Measurements from ENCODE around the gene ZIM2. TPM values are rescaled to one million over a fixed set of nuclear protein-coding genes. Genes with fewer than 3 reads are reported as not detected.
A peak's percentile ranks its signal among the peaks of the same experiment; 100 is the strongest.

Gene ZIM2
- total and polyA plus RNA-seq, 5 donors = 0.05 to 0.25 (median 0.17) TPM; not detected in 2

GRCh38 chr19:56806639-56807038 is 33.9 kb downstream of the ZIM2 start:
- ATAC-seq = no peak
- no peak overlapping the region for H3K4me3 ChIP-seq (ENCODE audit: low read length)
- H3K4me1 ChIP-seq (ENCODE audit: control insufficient read depth, insufficient read depth, low read length) = no peaks in the 10 kb centered on the region
- no peak for DNase-seq
- H3K27ac ChIP-seq (ENCODE audit: low read length) = no peak overlapping the region
- intact Hi-C loops (cut with DNase I) = no loop called here
- H3K9me3 ChIP-seq (ENCODE audit: control insufficient read depth, low read length) = no peaks in the 10 kb centered on the region
- H3K27me3 ChIP-seq (ENCODE audit: control insufficient read depth, insufficient read depth) = no peaks in the 10 kb centered on the region

- DNase-seq (no peak), ATAC-seq (no peak)
- H3K27ac ChIP-seq (ENCODE audit: low read length) = no peak overlapping the region
- 66% methylated on average over 4 of the region's 4 CpGs for WGBS
- intact Hi-C loops (cut with DNase I) = no loop called here
- no peaks in the 10 kb centered on the region for H3K4me1 ChIP-seq (ENCODE audit: control insufficient read depth, insufficient read depth, low read length)
- no peak overlapping the region for H3K4me3 ChIP-seq (ENCODE audit: low read length)
- no peaks in the 10 kb centered on the region for H3K27me3 ChIP-seq (ENCODE audit: control insufficient read depth, insufficient read depth)
- H3K9me3 ChIP-seq (ENCODE audit: control insufficient read depth, low read length) = no peaks in the 10 kb centered on the region
Measured at GRCh38 chr19:56778351-56778750, 62.2 kb downstream of the ZIM2 start.

DNA sequence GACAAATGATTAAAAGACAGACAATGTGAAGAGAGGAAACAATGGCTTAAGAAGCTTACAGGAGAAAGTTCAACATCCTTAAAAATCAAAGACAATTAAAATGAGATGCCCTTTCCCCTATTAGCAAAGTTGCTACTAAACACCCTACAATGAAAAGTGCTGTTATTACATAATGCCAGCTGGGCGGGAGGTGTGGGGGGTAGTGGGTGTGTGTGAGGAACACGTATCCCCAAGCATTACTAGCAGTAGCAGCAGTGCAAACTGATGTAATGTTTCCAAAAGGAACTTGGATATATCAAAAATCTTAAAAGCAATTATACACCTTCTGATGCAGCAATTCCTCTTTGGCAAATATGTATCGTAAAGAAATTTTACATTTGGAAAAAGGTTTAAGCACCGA is 70.9 kb downstream of the ZIM2 start:
- Histone ChIP-seq H3K4me1 (ENCODE audit: control insufficient read depth, insufficient read depth, low read length) (no peaks in the 10 kb centered on the region), H3K27ac (ENCODE audit: low read length) (no peak overlapping the region), H3K9me3 (ENCODE audit: control insufficient read depth, low read length) (no peaks in the 10 kb centered on the region), H3K27me3 (ENCODE audit: control insufficient read depth, insufficient read depth) (no peaks in the 10 kb centered on the region), H3K4me3 (ENCODE audit: low read length) (no peak overlapping the region)
- WGBS = 90% methylated on average over 4 of the region's 4 CpGs
- intact Hi-C loops (cut with DNase I) = loop anchor here in 1 of 4 donors (10.0 kb wide), 1 partner anchor 735 kb away; no protein-coding TSS in a partner anchor
- ATAC-seq = no peak
- DNase-seq = no peak

DNA sequence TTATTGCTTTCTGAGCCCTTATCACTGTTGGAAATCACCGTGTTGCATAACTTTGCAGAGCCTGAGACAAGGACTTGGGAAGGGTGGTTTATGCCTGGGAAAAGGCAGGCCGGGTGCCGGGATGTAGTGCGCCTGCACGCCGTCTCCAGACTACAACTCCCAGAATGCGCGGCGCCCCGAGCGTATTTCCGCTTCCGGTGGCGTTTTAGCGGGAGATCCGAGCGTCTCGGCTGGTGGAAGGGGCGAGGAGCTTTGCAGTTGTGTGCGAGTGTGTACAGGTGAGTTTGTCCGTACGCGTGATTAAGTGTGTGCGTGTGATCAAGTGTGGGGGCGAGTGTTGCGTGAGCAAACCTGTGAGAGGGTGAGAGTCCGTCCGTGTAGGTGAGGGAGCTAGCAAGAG is 75.4 kb downstream of the ZIM2 start:
- DNase-seq (peak; percentile 74 to 88 (median 87)), ATAC-seq (peak; percentile 90 to 92)
- Histone ChIP-seq H3K4me3 (ENCODE audit: low read length) (peak overlapping the region; percentile 40), H3K9me3 (ENCODE audit: control insufficient read depth, low read length) (no peaks in the 10 kb centered on the region), H3K27ac (ENCODE audit: low read length) (no peak overlapping the region), H3K27me3 (ENCODE audit: control insufficient read depth, insufficient read depth) (no peaks in the 10 kb centered on the region), H3K4me1 (ENCODE audit: control insufficient read depth, insufficient read depth, low read length) (no peaks in the 10 kb centered on the region)
- intact Hi-C loops (cut with DNase I) = loop anchor here in 1 of 4 donors (10.0 kb wide), 1 partner anchor 740 kb away; no protein-coding TSS in a partner anchor
- 1% methylated on average over 28 of the region's 28 CpGs for WGBS

DNA sequence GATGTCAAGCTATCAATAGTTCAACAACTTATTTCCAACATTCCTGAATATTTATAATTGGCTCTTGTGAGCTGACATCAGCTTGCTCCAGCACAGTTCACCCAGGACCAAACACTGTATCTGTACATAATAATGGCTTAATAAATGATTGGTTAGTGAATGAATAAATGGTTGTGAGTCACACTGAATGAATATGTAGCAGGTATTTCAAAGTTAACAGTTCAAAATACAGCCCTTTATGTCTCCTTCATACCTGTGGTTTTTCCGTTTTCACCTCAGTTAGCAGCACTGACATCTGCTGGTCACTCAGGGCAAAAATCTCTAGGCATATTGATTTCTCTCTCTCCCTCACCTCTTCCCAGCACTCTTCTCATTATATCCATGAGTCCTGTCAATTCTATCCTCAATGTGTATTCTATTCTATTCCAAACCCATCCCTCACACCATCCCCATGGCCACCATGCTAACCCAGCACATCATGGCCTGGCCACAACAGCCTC is 76.3 kb downstream of the ZIM2 start:
- Histone ChIP-seq H3K4me1 (ENCODE audit: control insufficient read depth, insufficient read depth, low read length) (no peaks in the 10 kb centered on the region), H3K9me3 (ENCODE audit: control insufficient read depth, low read length) (no peaks in the 10 kb centered on the region), H3K27ac (ENCODE audit: low read length) (no peak overlapping the region), H3K4me3 (ENCODE audit: low read length) (no peak overlapping the region), H3K27me3 (ENCODE audit: control insufficient read depth, insufficient read depth) (no peaks in the 10 kb centered on the region)
- DNase-seq (no peak), ATAC-seq (no peak)
- intact Hi-C loops (cut with DNase I) = loop anchor here in 1 of 4 donors (10.0 kb wide), 1 partner anchor 741 kb away; no protein-coding TSS in a partner anchor
- WGBS = 54% methylated on average over 1 of the region's 1 CpG

DNA sequence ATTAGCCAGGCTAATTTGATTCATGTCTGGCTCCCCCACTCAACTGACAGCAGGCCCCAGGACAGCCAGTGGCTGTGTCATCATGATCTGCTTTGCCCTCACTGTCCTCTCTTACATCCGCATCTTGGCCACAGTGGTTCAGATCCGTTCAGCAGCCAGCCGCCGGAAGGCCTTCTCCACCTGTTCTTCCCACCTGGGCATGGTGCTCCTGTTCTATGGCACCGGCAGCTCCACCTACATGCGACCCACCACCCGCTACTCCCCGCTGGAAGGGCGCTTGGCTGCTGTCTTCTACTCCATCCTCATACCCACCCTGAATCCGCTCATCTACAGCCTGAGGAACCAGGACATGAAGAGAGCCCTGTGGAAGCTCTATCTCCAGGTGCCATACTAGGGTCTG is 79.7 kb downstream of the ZIM2 start:
- WGBS = 92% methylated on average over 10 of the region's 10 CpGs
- intact Hi-C loops (cut with DNase I) = loop anchor here in 1 of 4 donors (10.0 kb wide), 1 partner anchor 744 kb away; no protein-coding TSS in a partner anchor
- Histone ChIP-seq H3K27ac (ENCODE audit: low read length) (no peak overlapping the region), H3K9me3 (ENCODE audit: control insufficient read depth, low read length) (no peaks in the 10 kb centered on the region), H3K4me3 (ENCODE audit: low read length) (no peak overlapping the region), H3K27me3 (ENCODE audit: control insufficient read depth, insufficient read depth) (no peaks in the 10 kb centered on the region), H3K4me1 (ENCODE audit: control insufficient read depth, insufficient read depth, low read length) (no peaks in the 10 kb centered on the region)
- no peak for DNase-seq
- ATAC-seq = no peak

- intact Hi-C loops (cut with DNase I) = no loop called here
- no peak overlapping the region for H3K27ac ChIP-seq (ENCODE audit: low read length)
- H3K27me3 ChIP-seq (ENCODE audit: control insufficient read depth, insufficient read depth) = no peaks in the 10 kb centered on the region
- no peaks in the 10 kb centered on the region for H3K4me1 ChIP-seq (ENCODE audit: control insufficient read depth, insufficient read depth, low read length)
- no peak for ATAC-seq
- H3K4me3 ChIP-seq (ENCODE audit: low read length) = no peak overlapping the region
- 87% methylated on average over 8 of the region's 8 CpGs for WGBS
- no peaks in the 10 kb centered on the region for H3K9me3 ChIP-seq (ENCODE audit: control insufficient read depth, low read length)
- DNase-seq = no peak
Measured at GRCh38 chr19:56759531-56759930, 81.0 kb downstream of the ZIM2 start.

DNA sequence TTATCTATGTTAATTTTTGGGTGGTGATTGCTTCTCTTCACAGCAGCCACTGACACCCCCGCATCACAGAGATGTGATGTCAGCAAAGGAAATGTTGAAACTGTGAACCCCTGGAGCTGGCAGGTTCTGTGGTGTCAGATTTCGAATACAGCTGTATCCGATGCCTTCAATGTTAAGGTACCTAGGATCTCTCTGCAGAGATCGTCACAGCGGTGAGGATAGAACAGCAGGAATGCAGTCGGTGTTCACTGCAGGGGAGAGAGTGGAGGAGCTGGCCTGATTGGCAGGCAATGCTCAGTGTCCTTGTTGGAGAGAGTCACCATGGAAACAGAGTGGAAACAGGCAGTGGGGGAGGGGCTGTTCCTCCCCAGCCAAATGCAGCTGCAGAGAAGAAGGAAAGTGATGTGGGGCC is 89.4 kb downstream of the ZIM2 start:
- DNase-seq = peak in 1 of 3 donors; percentile 43
- Histone ChIP-seq H3K4me1 (ENCODE audit: control insufficient read depth, insufficient read depth, low read length) (no peaks in the 10 kb centered on the region), H3K27me3 (ENCODE audit: control insufficient read depth, insufficient read depth) (no peaks in the 10 kb centered on the region), H3K9me3 (ENCODE audit: control insufficient read depth, low read length) (no peaks in the 10 kb centered on the region), H3K4me3 (ENCODE audit: low read length) (no peak overlapping the region), H3K27ac (ENCODE audit: low read length) (no peak overlapping the region)
- ATAC-seq = no peak
- WGBS = 5% methylated on average over 6 of the region's 6 CpGs
- intact Hi-C loops (cut with DNase I) = loop anchor here in 1 of 4 donors (5.0 kb wide), 1 partner anchor 346 kb away; no protein-coding TSS in a partner anchor

DNA sequence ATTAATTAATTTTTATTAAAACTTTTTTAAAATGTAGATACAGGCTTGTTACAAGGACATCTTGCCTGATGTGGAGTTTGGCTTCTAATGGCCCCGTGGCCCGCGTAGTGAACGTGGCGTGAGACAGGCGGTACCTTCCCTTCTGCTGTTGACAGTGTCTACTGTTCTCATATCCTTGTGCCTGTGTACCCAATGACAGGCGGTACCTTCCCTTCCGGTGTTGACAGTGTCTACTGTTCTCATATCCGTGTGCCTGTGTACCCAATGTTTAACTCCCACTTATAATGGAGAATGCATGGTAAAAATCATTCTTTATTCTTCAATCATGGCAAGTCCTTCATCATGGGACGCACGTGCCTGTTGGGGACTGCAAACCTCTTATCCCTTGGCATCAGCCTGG is 89.9 kb downstream of the ZIM2 start:
- ATAC-seq (no peak), DNase-seq (no peak)
- WGBS = 60% methylated on average over 11 of the region's 11 CpGs
- no peak overlapping the region for H3K4me3 ChIP-seq (ENCODE audit: low read length)
- H3K4me1 ChIP-seq (ENCODE audit: control insufficient read depth, insufficient read depth, low read length) = no peaks in the 10 kb centered on the region
- no peak overlapping the region for H3K27ac ChIP-seq (ENCODE audit: low read length)
- no peaks in the 10 kb centered on the region for H3K9me3 ChIP-seq (ENCODE audit: control insufficient read depth, low read length)
- intact Hi-C loops (cut with DNase I) = loop anchor here in 1 of 4 donors (5.0 kb wide), 1 partner anchor 347 kb away; no protein-coding TSS in a partner anchor
- no peaks in the 10 kb centered on the region for H3K27me3 ChIP-seq (ENCODE audit: control insufficient read depth, insufficient read depth)

- Histone ChIP-seq H3K27ac (ENCODE audit: low read length) (no peak overlapping the region), H3K27me3 (ENCODE audit: control insufficient read depth, insufficient read depth) (no peaks in the 10 kb centered on the region), H3K4me3 (ENCODE audit: low read length) (no peak overlapping the region), H3K4me1 (ENCODE audit: control insufficient read depth, insufficient read depth, low read length) (no peaks in the 10 kb centered on the region), H3K9me3 (ENCODE audit: control insufficient read depth, low read length) (no peaks in the 10 kb centered on the region)
- no peak for DNase-seq
- intact Hi-C loops (cut with DNase I) = no loop called here
- no peak for ATAC-seq
- WGBS = 14% methylated on average over 5 of the region's 5 CpGs
Measured at GRCh38 chr19:56748378-56748777, 92.1 kb downstream of the ZIM2 start.

GRCh38 chr19:56746367-56746766 is 94.2 kb downstream of the ZIM2 start:
- intact Hi-C loops (cut with DNase I) = no loop called here
- no peak overlapping the region for H3K4me3 ChIP-seq (ENCODE audit: low read length)
- WGBS = 41% methylated on average over 3 of the region's 3 CpGs
- H3K4me1 ChIP-seq (ENCODE audit: control insufficient read depth, insufficient read depth, low read length) = no peaks in the 10 kb centered on the region
- H3K27me3 ChIP-seq (ENCODE audit: control insufficient read depth, insufficient read depth) = no peaks in the 10 kb centered on the region
- no peak overlapping the region for H3K27ac ChIP-seq (ENCODE audit: low read length)
- ATAC-seq (no peak), DNase-seq (no peak)
- no peaks in the 10 kb centered on the region for H3K9me3 ChIP-seq (ENCODE audit: control insufficient read depth, low read length)

- DNase-seq (no peak), ATAC-seq (no peak)
- H3K4me3 ChIP-seq (ENCODE audit: low read length) = no peak overlapping the region
- H3K9me3 ChIP-seq (ENCODE audit: control insufficient read depth, low read length) = no peaks in the 10 kb centered on the region
- H3K27me3 ChIP-seq (ENCODE audit: control insufficient read depth, insufficient read depth) = no peaks in the 10 kb centered on the region
- no peaks in the 10 kb centered on the region for H3K4me1 ChIP-seq (ENCODE audit: control insufficient read depth, insufficient read depth, low read length)
- no peak overlapping the region for H3K27ac ChIP-seq (ENCODE audit: low read length)
- 25% methylated on average over 3 of the region's 3 CpGs for WGBS
- intact Hi-C loops (cut with DNase I) = no loop called here
Measured at GRCh38 chr19:56740501-56740900, 100.0 kb downstream of the ZIM2 start.

Data from right cardiac atrium (tissue), 5 donors.